Measurements from ENCODE around the gene COL11A2. TPM values are rescaled to one million over a fixed set of nuclear protein-coding genes. Genes with fewer than 3 reads are reported as not detected.
"Not testable (repeated sequence)": the region's sequence is repeated elsewhere in the genome, so short reads cannot be mapped to it uniquely, and the experiment has no call there.

COL11A2 gene
- total RNA-seq, 1 experiment from 2014 or later = 3.7 TPM

- no peak for TF ChIP-seq FOXP4 (CRISPR knock-in tag; IDR thresholded peaks at IDR 0.05)
- no peak for TF ChIP-seq NR2C2 (CRISPR knock-in tag; IDR thresholded peaks at IDR 0.05)
These were observed 35.3 kb downstream of the COL11A2 start (continued) for GRCh38 chr6:33156964-33157363.

GRCh38 chr6:33156561-33156960 lies 35.7 kb downstream of the COL11A2 start:
- Mint-ChIP-seq H3K36me3 (peaks cover 12% of the 10 kb centered on the region), H3K27me3 (ENCODE audit: low read depth) (peaks cover 20% of the 10 kb centered on the region), H3K27ac (no peak overlapping the region), H3K4me3 (no peak overlapping the region), H3K4me1 (peaks cover 11% of the 10 kb centered on the region), H3K9me3 (peaks cover 12% of the 10 kb centered on the region)
- TF ChIP-seq ZNF263 (CRISPR knock-in tag; IDR thresholded peaks at IDR 0.05; ENCODE audit: low read depth) = no peak
- no peak for TF ChIP-seq JUN (CRISPR knock-in tag; IDR thresholded peaks at IDR 0.05)
- no peak for TF ChIP-seq ZSCAN18 (CRISPR knock-in tag; IDR thresholded peaks at IDR 0.05)
- no peak for TF ChIP-seq ZNF396 (CRISPR knock-in tag; IDR thresholded peaks at IDR 0.05; ENCODE audit: borderline replicate concordance)
- no peak for TF ChIP-seq NR2C2 (CRISPR knock-in tag; IDR thresholded peaks at IDR 0.05)
- TF ChIP-seq RELA (CRISPR knock-in tag; IDR thresholded peaks at IDR 0.05; ENCODE audit: borderline replicate concordance) = no peak
- TF ChIP-seq SMAD4 (CRISPR knock-in tag; IDR thresholded peaks at IDR 0.05) = no peak
- TF ChIP-seq ZNF317 (CRISPR knock-in tag; IDR thresholded peaks at IDR 0.05; ENCODE audit: borderline replicate concordance, low read depth) = no peak
- no peak for DNase-seq (ENCODE audit: low spot score)
- ChIA-PET CTCF (interaction anchor here (0.6 to 2.0 kb wide), 4 partner anchors 13 to 92 kb away, joined by 3 to 7 read pairs (median 4); partner anchors contain the start of gene HSD17B8), POLR2A (interaction anchor here (0.6 kb wide), 1 partner anchor 178 kb away, joined by 3 read pairs; no protein-coding TSS in a partner anchor)
- ATAC-seq = no peak

GRCh38 chr6:33154349-33154748 lies 37.9 kb downstream of the COL11A2 start:
- no peak for DNase-seq (ENCODE audit: low spot score)
- Mint-ChIP-seq H3K4me1 (0 out of 2 replicates have a peak, but pooled peaks cover 2% of the 10 kb centered on the region), H3K27me3 (ENCODE audit: low read depth) (peaks cover 13% of the 10 kb centered on the region), H3K27ac (no peak overlapping the region), H3K36me3 (peaks cover 12% of the 10 kb centered on the region), H3K4me3 (no peak overlapping the region), H3K9me3 (peaks cover 13% of the 10 kb centered on the region)
- no peak for TF ChIP-seq ATF1 (CRISPR knock-in tag; IDR thresholded peaks at IDR 0.05)
- ChIA-PET POLR2A (no interaction called here), CTCF (interaction anchor here (0.9 to 1.8 kb wide), 4 partner anchors 11 to 30 kb away, joined by 4 to 11 read pairs (median 4); no protein-coding TSS in a partner anchor)
- ATAC-seq = no peak

- DNase-seq (ENCODE audit: low spot score) (no peak), ATAC-seq (no peak)
- peaks cover 13% of the 10 kb centered on the region for H3K9me3 Mint-ChIP-seq
- ChIA-PET CTCF (interaction anchor here (2.8 kb wide), 1 partner anchor 10 kb away, joined by 16 read pairs; no protein-coding TSS in a partner anchor), POLR2A (no interaction called here)
- H3K36me3 Mint-ChIP-seq = peaks cover 12% of the 10 kb centered on the region
- TF ChIP-seq GRHL2 (CRISPR knock-in tag; IDR thresholded peaks at IDR 0.05; ENCODE audit: insufficient replicate concordance, severe bottlenecking) = no peak
- TF ChIP-seq ATF3 (CRISPR knock-in tag; conservative IDR thresholded peaks at IDR 0.05) = no peak
- no peak for TF ChIP-seq MYBL2 (CRISPR knock-in tag; IDR thresholded peaks at IDR 0.05)
- TF ChIP-seq ATF1 (CRISPR knock-in tag; IDR thresholded peaks at IDR 0.05) = no peak
- TF ChIP-seq ZNF671 (CRISPR knock-in tag; IDR thresholded peaks at IDR 0.05) = no peak
- no peak for TF ChIP-seq NFE2L1 (CRISPR knock-in tag; IDR thresholded peaks at IDR 0.05)
- TF ChIP-seq ZNF121 (CRISPR knock-in tag; IDR thresholded peaks at IDR 0.05) = no peak
- no peak for TF ChIP-seq IRF2 (CRISPR knock-in tag; IDR thresholded peaks at IDR 0.05; ENCODE audit: borderline replicate concordance, low read depth)
- TF ChIP-seq E2F4 (CRISPR knock-in tag; IDR thresholded peaks at IDR 0.05; ENCODE audit: borderline replicate concordance, low read depth) = no peak
- no peak for TF ChIP-seq RELA (CRISPR knock-in tag; IDR thresholded peaks at IDR 0.05; ENCODE audit: borderline replicate concordance)
- TF ChIP-seq ZNF396 (CRISPR knock-in tag; IDR thresholded peaks at IDR 0.05; ENCODE audit: borderline replicate concordance) = no peak
- H3K27ac Mint-ChIP-seq = no peak overlapping the region
- H3K4me1 Mint-ChIP-seq = peaks cover 21% of the 10 kb centered on the region
- H3K4me3 Mint-ChIP-seq = no peak overlapping the region
- peaks cover 13% of the 10 kb centered on the region for H3K27me3 Mint-ChIP-seq (ENCODE audit: low read depth)
These were observed 41.2 kb downstream of the COL11A2 start for GRCh38 chr6:33151050-33151449.

- not testable (repeated sequence) for DNase-seq (ENCODE audit: low spot score)
These were observed 41.7 kb downstream of the COL11A2 start for GRCh38 chr6:33150560-33150959.

More at GRCh38 chr6:33150560-33150959, 41.7 kb downstream of the COL11A2 start:
- ATAC-seq, H3K4me3 Mint-ChIP-seq, H3K27ac Mint-ChIP-seq: not testable (repeated sequence)
- Mint-ChIP-seq H3K27me3 (ENCODE audit: low read depth) (peaks cover 13% of the 10 kb centered on the region), H3K36me3 (peaks cover 12% of the 10 kb centered on the region), H3K9me3 (peaks cover 13% of the 10 kb centered on the region), H3K4me1 (peaks cover 21% of the 10 kb centered on the region)
- ChIA-PET CTCF (interaction anchor here (1.0 to 2.8 kb wide), 4 partner anchors 10 to 33 kb away, joined by 3 to 16 read pairs (median 6); no protein-coding TSS in a partner anchor), POLR2A (interaction anchor here (0.5 to 1.2 kb wide), 2 partner anchors 105 to 150 kb away, joined by 3 to 4 read pairs; no protein-coding TSS in a partner anchor)
